Cardiac fibroblast (primary cell): ENCODE data around the gene PTPRD.

Experiments used
- DNase-seq, 2 donors: peaks; one replicate each; pipeline versions ENCODE4 v3.0.0 to v3.0.0-alpha.2; 2010; ENCODE audit warnings: low read depth in 2 of 2
- H3K4me3 ChIP-seq, 2 donors: replicated peaks in 1 of 2; 1 replicate in 1 of 2; 2 replicates in 1 of 2; pipeline ENCODE4 v1.5.1; 2011; ENCODE audit warnings: low read depth in 2 of 2, low read length in 2 of 2, mild to moderate bottlenecking in 2 of 2, moderate library complexity in 1 of 2
- TF ChIP-seq, protein P1 (sequence below): IDR thresholded peaks from one replicate; pipeline ENCODE4 v1.5.1; 2011; ENCODE audit warnings: low read depth, mild to moderate bottlenecking, low read length, inconsistent platforms

The PTPRD gene

DNA sequence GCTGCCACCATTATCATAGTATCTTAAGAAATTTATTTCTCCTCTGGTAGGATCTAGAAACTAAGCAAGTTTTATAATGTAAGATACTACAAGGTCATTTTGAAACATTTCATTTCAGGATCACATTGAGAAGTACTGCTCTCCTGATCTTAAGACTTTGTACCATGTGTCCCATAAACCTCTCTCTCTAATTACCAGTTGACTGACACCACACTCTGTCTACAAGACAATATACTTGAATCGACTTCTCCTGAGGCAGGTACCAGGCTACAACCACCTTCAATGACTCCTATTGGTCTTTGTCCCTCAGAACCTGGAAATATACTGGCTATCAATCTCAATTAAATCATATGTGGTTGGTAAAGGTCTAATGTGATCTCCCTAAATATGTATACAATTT lies 597.0 kb downstream of the PTPRD start:
- no peak overlapping the region for H3K4me3 ChIP-seq
- TF ChIP-seq, protein P1, sequence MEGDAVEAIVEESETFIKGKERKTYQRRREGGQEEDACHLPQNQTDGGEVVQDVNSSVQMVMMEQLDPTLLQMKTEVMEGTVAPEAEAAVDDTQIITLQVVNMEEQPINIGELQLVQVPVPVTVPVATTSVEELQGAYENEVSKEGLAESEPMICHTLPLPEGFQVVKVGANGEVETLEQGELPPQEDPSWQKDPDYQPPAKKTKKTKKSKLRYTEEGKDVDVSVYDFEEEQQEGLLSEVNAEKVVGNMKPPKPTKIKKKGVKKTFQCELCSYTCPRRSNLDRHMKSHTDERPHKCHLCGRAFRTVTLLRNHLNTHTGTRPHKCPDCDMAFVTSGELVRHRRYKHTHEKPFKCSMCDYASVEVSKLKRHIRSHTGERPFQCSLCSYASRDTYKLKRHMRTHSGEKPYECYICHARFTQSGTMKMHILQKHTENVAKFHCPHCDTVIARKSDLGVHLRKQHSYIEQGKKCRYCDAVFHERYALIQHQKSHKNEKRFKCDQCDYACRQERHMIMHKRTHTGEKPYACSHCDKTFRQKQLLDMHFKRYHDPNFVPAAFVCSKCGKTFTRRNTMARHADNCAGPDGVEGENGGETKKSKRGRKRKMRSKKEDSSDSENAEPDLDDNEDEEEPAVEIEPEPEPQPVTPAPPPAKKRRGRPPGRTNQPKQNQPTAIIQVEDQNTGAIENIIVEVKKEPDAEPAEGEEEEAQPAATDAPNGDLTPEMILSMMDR, result no peak
- DNase-seq, result no peak

DNA sequence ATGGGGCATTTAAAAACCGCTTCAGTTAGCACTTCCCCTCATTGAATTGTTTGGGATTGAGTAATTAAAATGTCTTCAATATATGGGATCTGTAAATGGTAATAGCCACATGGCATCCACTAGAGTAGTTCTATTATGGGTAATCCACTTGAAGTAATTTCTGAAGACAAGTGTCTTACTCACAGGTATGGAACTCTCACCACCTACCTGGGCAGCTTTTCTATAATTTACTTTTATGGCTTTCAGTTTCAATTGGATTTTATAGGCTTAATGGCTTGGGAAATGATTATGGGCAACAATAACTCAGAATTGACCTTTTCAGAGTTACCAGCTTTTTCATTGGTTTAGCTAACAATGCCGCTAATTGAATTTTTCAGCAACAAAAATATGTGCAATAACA lies 597.9 kb downstream of the PTPRD start:
- no peak overlapping the region for H3K4me3 ChIP-seq
- TF ChIP-seq, protein P1, result no peak
- DNase-seq, result no peak

DNA sequence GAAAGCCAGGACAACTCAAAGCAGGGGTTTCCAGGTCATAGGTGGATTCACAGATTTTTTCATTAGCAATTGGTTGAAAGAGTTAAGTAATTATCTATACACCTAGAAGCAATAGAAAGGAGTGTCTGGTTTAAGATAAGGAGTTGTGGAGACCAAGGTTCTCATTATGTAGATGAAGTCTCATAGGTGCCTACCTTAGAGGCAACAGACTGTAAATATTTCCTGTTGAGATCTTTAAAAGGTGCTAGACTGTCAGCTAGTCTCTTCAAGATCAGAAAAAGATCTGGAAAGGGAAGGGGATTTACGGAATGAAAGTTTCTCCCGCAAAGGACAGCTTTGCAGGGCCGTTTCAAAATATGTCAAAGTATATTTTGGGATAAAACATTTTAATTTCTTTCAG lies 603.4 kb downstream of the PTPRD start:
- H3K4me3 ChIP-seq, result no peak overlapping the region
- TF ChIP-seq, protein P1, result no peak
- DNase-seq, result no peak

DNA sequence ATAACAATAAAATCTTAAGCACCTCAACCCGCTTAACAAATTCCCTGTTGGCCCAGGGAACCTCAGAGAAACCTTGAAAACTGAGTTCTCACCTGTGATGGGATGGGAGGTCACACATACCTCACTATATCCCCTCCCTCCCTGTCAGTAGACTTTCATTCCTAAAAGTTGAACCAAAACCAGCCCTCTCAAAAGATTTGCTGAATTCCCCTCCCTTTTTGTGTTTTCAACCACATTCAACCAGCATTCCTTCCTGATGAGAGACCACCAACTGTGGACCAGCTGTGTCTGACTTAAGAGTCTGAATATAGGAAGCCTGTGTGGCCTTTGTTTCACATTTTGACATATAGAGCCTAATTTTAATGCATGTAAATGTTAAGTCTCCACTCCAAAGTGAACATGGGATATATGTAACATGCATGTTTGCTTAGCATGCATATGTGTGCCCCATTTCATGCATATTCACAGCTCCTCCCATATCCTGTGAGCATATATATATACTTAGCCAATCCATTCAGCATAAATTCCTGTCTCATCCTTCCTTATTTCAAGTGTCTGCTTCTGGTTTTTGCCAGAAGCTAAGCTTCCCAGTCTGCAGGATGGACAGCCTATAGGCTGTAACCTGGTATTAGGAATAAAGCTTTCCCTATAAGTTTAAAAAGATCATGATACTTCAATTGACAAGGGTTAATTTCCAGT lies 604.6 kb downstream of the PTPRD start:
- no peak for DNase-seq
- no peak overlapping the region for H3K4me3 ChIP-seq
- TF ChIP-seq, protein P1, result no peak

DNA sequence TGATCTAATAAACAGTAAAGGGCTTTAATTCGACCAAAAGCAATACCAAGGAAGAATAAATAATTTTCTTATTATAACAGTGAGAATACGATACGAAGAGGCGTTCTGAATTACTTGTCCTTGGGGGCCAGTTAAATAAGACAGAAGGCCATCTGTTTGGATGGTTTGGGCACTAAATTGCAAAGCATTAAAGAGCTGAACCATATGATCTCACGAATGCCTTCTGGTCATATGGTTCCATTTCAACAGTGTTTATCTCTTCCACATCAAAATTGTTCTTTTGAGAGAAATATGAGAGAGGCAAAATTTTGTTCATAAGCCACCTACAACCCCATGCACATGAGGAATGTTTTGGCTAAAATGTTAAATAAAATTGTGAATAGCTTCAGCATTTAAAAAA lies 605.4 kb downstream of the PTPRD start:
- TF ChIP-seq, protein P1, result no peak
- DNase-seq, result no peak
- H3K4me3 ChIP-seq, result no peak overlapping the region

DNA sequence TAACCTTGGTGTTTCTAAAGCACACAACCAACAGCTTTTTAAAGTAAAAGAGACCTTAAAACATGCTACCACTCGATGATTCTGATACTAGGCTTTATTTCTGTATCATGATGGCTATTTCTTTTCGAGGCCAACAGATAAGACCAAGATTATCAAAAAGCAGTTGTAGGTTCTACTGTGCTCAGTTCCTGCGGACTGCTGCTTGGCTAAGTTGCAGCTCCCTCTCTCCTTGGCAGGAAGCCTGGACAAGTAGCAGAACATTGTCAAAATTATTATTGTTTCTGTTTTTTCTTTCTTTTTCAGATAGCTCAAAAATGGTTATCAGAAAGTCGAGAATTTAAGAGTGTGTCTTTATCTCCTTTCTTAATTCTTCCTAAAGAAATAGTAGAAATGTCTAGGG lies 607.6 kb downstream of the PTPRD start:
- no peak overlapping the region for H3K4me3 ChIP-seq
- TF ChIP-seq, protein P1, result no peak
- DNase-seq, result peak in 1 of 2 donors; percentile 0

DNA sequence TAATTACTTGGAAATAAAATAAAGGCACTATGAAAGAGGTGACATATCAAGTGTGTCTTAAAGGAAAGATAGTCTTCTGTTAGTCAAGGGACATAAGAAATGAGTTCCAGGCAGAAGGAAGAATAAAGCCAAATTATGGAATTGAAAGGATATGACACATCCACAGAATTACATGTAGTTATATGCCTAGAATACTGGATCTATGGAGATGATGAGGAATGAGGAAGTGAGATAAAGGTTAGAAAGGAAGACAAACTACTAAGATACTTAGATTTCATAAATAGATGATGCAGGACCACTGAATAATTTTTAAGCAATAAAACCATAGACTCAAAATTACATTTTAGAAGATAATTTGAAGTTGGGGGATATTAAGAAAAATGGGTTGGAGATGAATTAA lies 609.8 kb downstream of the PTPRD start:
- TF ChIP-seq, protein P1, result no peak
- DNase-seq, result no peak
- no peak overlapping the region for H3K4me3 ChIP-seq
